H4 (cell line): Measurements from ENCODE around the gene PTPN12. TPM values are rescaled to one million over a fixed set of nuclear protein-coding genes. Genes with fewer than 3 reads are reported as not detected.
A peak's percentile ranks its signal among the peaks of the same experiment; 100 is the strongest.

ENCODE experiments used
- DNase-seq: peaks from one replicate; pipeline ENCODE4 v3.0.0-alpha.2; 2015; ENCODE audit warnings: low spot score
- total RNA-seq: library from RNA; depleted of rRNA; stranded (reverse); fragments of >200 nt; shearing (Covaris generic); gene quantifications from 2 replicates; pipeline ENCODE4 v1.2.3, GENCODE V29; 2014; rRNA removed

The PTPN12 gene
- total RNA-seq, 1 experiment from 2014 or later, result 24.4 TPM

DNA sequence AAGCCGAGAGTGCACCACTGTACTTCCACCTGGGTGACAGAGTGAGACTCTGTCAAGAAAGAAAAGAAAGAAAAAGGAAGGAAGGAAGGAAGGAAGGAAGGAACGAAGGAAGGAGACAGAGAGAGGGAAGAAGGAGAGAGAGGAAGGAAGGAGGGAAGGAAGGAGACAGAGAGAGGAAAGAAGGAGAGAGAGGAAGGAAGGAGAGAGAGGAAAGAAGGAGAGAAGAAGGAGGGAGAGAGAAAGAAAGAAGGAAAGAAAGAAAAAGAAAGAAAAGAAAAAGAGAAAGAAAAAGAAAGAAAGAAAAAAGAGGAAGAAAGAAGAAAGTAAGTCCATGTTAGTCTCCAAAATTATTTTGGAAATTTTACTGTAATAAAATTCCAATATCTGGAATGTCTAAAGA lies 125.8 kb downstream of the PTPN12 start:
- no peak for DNase-seq

- DNase-seq, result no peak
Observed at GRCh38 chr7:77664715-77665114, 127.6 kb downstream of the PTPN12 start.

DNA sequence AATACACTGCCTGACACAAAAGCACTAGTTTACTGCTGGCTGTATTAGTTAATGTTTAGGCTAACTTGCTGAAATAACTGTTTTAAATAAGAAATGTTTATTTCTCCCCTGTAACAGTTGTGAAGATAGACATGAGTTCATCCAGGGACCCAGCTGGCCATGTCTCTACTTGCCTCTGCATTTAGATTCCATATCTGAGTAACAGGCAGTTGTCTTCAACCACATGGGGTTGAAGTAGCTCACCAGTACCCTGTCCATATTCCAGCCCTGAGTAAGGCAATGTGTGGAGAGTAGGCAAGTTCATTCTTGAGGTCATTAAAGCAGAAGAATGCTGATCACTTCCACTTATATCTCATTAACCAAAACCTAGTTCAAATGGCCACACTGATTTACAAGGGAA lies 128.1 kb downstream of the PTPN12 start:
- no peak for DNase-seq

DNA sequence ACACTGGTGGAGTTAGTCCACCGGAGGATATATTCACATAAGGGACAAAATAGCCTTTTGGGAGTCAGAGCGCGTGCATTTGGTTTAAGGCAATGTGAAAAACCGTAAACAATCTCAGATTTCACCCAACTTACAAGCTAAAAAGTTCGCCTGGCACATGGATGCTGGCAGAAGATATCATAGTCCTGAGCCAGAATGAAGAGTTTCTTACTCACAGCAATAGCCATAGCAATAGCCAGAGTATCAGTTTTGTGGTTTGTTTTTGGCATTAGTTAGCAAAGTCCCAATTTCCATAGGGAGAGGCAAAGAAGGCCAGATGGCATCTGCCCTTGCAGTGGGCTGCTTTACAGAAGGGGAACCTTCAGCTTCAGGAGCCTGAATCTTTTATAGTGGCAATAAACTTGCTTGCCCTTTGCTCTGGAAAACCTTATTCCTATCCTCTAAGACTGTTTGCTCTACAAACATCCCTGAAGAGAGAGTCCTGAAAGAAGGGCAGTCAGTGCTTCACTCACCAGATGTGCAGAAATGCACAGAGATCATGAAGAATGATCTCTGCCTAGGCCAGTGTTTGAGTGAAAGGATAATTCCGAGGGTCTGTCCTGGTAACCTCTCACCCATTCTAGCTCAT lies 130.5 kb downstream of the PTPN12 start:
- DNase-seq, result no peak

- peak; percentile 29 for DNase-seq
Observed at GRCh38 chr7:77674878-77675277, 137.8 kb downstream of the PTPN12 start.

DNA sequence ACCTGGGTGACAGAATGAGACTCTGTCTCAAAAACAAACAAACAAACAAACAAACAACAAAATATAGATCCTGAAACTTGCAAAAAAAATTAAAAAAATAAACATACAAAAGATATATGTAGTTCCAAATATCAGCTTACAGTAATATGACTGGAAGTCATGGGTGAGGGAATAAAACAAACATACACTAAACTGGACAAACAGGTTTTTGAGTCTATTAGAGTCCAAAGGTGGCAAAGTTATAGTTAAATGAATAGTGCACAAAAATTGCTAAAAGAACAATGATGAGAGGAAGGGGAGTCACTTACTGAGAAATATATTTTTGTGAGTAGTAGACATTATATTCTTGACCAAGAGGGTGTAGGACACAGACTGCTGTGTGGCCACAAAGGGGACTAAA lies 142.5 kb downstream of the PTPN12 start:
- no peak for DNase-seq

DNA sequence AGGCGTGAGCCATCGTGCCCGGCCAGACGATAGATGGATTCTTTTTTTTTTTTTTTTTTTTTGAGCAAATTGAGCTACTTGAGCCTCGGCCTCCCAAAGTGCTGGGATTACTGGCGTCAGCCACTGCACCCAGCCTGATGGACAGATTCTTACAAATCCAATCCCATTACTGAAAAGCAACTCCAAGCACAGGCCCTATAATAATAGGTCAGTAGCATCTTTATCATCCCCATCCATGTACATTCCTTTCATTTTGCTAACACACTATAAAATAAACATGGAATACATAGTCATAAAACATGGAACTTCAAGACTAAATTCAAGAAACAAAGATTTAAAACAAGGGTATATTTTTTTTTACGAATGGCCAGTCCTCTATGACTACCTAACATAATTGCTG lies 143.2 kb downstream of the PTPN12 start:
- no peak for DNase-seq

- no peak for DNase-seq
Observed at GRCh38 chr7:77684030-77684429, 146.9 kb downstream of the PTPN12 start.

GRCh38 chr7:77685233-77685632 lies 148.1 kb downstream of the PTPN12 start:
- DNase-seq, result peak; percentile 35

DNA sequence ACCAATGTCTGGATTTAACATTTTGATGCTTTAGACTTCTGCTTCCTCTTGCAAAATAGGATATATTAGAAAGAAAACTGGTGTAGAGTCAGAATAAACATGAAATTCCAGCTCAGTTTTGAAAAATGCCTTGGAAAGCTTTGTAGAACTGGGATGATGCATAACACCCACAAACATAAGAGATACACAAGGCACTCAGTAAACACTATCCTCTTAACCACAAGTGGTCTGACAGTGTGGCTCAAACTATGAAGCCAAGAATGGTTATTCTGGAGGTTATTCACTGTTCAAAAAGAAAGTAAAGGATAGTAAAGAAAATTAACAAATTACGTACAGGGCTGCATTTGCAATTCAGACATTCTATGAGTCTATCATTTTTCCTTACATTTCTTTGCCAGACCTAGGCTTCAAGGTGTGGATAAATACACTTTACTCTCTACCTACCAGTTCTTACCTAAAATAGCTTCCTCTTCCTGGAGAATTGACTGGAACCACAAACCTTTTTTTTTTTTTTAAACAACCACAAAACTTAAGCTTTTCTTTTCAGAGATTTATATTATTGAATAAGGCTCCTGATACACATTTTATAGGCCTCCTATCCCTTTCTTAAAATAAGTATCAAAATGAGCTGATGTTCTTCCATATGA lies 150.1 kb downstream of the PTPN12 start:
- DNase-seq, result no peak

DNA sequence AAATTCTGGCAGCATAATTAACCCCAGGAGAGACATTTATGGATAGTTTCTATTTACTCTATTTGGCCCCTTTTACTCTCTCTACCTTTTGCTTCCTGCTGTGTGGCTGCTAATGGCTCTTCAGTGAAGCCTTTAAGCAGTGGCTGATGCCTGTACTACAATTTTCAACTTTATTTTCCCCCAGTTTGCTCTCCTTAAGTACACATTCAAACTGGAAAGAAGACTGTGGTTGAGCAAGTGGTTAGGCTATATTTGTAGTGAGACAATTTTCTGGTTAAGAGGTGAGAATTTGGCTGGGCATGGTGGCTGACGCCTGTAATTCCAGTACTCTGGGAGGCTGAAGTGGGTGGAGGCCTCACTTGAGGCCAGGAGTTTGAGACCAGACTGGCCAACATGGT lies 150.7 kb downstream of the PTPN12 start:
- DNase-seq, result no peak

Other genes with a start within 250 kb of the PTPN12 start
- 2.1 and 5.0 TPM in 2 replicates for gene GSAP, start 120.9 kb upstream of the PTPN12 start, total RNA-seq
- 9.9 and 25.6 TPM in 2 replicates for gene RSBN1L, start 159.2 kb downstream of the PTPN12 start, total RNA-seq